K562 (cell line): Measurements from ENCODE around the gene LY6G6F. TPM values are rescaled to one million over a fixed set of nuclear protein-coding genes. Genes with fewer than 3 reads are reported as not detected.
A peak's percentile ranks its signal among the peaks of the same experiment; 100 is the strongest.

Experiments used
- BRD9 ChIP-seq: fragments of 450-650 bp; IDR thresholded peaks from 2 replicates; pipeline ENCODE4 v1.6.1; 2018; ENCODE audit warnings: low read depth; ENCODE audit not compliant: partially characterized antibody
- BRF1 ChIP-seq: IDR thresholded peaks from 3 replicates; pipeline ENCODE4 v1.6.1; 2011; ENCODE audit warnings: borderline replicate concordance, mild to moderate bottlenecking; ENCODE audit not compliant: insufficient read length; ENCODE audit errors: extremely low read depth
- CAMTA2 ChIP-seq: fragments of 250-450 bp; sonication (Bioruptor Pico); conservative IDR thresholded peaks from 2 replicates; pipeline ENCODE4 v1.5.1; 2022
- HDGF ChIP-seq: fragments of 450-650 bp; IDR thresholded peaks from 2 replicates; pipeline ENCODE4 v1.6.1; 2016
- KLF16 ChIP-seq: IDR thresholded peaks from 2 replicates; pipeline ENCODE4 v1.6.1; 2016; ENCODE audit warnings: antibody characterized with exemption
- MAFF ChIP-seq: IDR thresholded peaks from 2 replicates; pipeline ENCODE4 v1.6.1; 2012; ENCODE audit warnings: low read length, improper control_type of control experiment
- NFE2 ChIP-seq: IDR thresholded peaks from 2 replicates; pipeline ENCODE4 v1.6.1; 2014; ENCODE audit warnings: antibody characterized with exemption, low read depth
- RBM25 ChIP-seq: fragments of 200-400 bp; formaldehyde crosslinking; IDR thresholded peaks from 2 replicates; pipeline ENCODE4 v1.6.1; 2018; ENCODE audit warnings: low read length, low read depth, moderate library complexity; ENCODE audit not compliant: severe bottlenecking
- TCFL5 ChIP-seq: fragments of 250-450 bp; sonication (Bioruptor Pico); conservative IDR thresholded peaks from 2 replicates; pipeline ENCODE4 v1.6.1; 2021; ENCODE audit warnings: mild to moderate bottlenecking, moderate library complexity, matching md5 sums
- ZC3H8 ChIP-seq: fragments of 450-650 bp; IDR thresholded peaks from 2 replicates; pipeline ENCODE4 v1.6.1; 2017
- ZNF140 ChIP-seq: fragments of 250-450 bp; sonication (Bioruptor Pico); IDR thresholded peaks from 2 replicates; pipeline ENCODE4 v1.8.0; 2021; ENCODE audit warnings: moderate library complexity, mild to moderate bottlenecking, inconsistent platforms
- ZNF165 ChIP-seq: fragments of 250-450 bp; sonication (Bioruptor Pico); IDR thresholded peaks from 2 replicates; pipeline ENCODE4 v1.4.0; 2020; ENCODE audit warnings: borderline replicate concordance
- ZNF253 ChIP-seq: fragments of 250-450 bp; sonication (Bioruptor Pico); conservative IDR thresholded peaks from 2 replicates; pipeline ENCODE4 v1.6.1; 2021; ENCODE audit warnings: mild to moderate bottlenecking
- ZNF408 ChIP-seq: fragments of 250-450 bp; sonication (Bioruptor Pico); IDR thresholded peaks from 2 replicates; pipeline ENCODE4 v1.4.0; 2020; ENCODE audit warnings: low read depth, mild to moderate bottlenecking, moderate library complexity
- ZNF41 ChIP-seq: fragments of 250-450 bp; sonication (Bioruptor Pico); conservative IDR thresholded peaks from 2 replicates; pipeline ENCODE4 v1.4.0; 2020; ENCODE audit warnings: mild to moderate bottlenecking
- polyA plus RNA-seq, 8 experiments: library from polyadenylated mRNA; depleted of rRNA in 4 of 8; stranded (reverse) in 5 of 8; unstranded in 3 of 8; fragments of >200 nt; fragmentation: Nextera tagmentation in 2 of 8; fragmentation: Illumina TruSeq in 1 of 8; extraction: Ambion mirVana in 2 of 8; extraction: Trizol in 1 of 8; gene quantifications; 2 replicates each; pipeline versions ENCODE4 v1.2.1 to v1.2.3, GENCODE V29; 2011 to 2014; ENCODE audit warnings: inconsistent platforms in 1 of 8, missing spikeins in 1 of 8
- total RNA-seq, 7 experiments: library from RNA; depleted of rRNA in 6 of 7; stranded (reverse); fragments of >200 nt in 6 of 7; fragmentation: Illumina TruSeq in 2 of 7; extraction: Trizol in 2 of 7; gene quantifications; 2 replicates each; pipeline versions ENCODE4 v1.2.1 to v1.2.3, GENCODE V29; 2011 to 2021; ENCODE audit warnings: low replicate concordance in 1 of 7
- TF ChIP-seq, protein P1 (sequence below), 2 experiments: fragments of 450-650 bp in 1 of 2; sonication (generic) in 1 of 2; formaldehyde crosslinking in 1 of 2; IDR thresholded peaks in 1 of 2; conservative IDR thresholded peaks in 1 of 2; 2 replicates each; pipeline versions ENCODE4 v1.6.1 to v1.8.1; 2016 to 2023; ENCODE audit warnings: mild to moderate bottlenecking in 2 of 2, moderate library complexity in 2 of 2, inconsistent platforms in 1 of 2, missing genetic modification reagents in 1 of 2
- TF ChIP-seq, protein P2 (sequence below): fragments of 450-650 bp; IDR thresholded peaks from one replicate; pipeline ENCODE4 v1.6.1; 2018; ENCODE audit warnings: mild to moderate bottlenecking, moderate library complexity; ENCODE audit not compliant: partially characterized antibody
- TF ChIP-seq, protein P3 (sequence below): fragments of 250-450 bp; sonication (Bioruptor Pico); IDR thresholded peaks from 2 replicates; pipeline ENCODE4 v1.8.0; 2022; ENCODE audit warnings: moderate library complexity, mild to moderate bottlenecking, inconsistent platforms
- TF ChIP-seq, protein P4 (sequence below): fragments of 450-650 bp; IDR thresholded peaks from 2 replicates; pipeline ENCODE4 v1.7.1; 2018; ENCODE audit warnings: mild to moderate bottlenecking, low read depth; ENCODE audit not compliant: partially characterized antibody
- TF ChIP-seq, protein P5 (sequence below): sonication (generic); formaldehyde crosslinking; IDR thresholded peaks from 2 replicates; pipeline ENCODE4 v1.8.1; 2023; ENCODE audit warnings: mild to moderate bottlenecking, missing genetic modification reagents

Gene LY6G6F
- total and polyA plus RNA-seq, 9 of the 15 experiments (the other 6 are each of a cell fraction or from before 2014, with no cell fraction given), result 0.14 to 0.50 (median 0.28) TPM; not detected in 2

DNA sequence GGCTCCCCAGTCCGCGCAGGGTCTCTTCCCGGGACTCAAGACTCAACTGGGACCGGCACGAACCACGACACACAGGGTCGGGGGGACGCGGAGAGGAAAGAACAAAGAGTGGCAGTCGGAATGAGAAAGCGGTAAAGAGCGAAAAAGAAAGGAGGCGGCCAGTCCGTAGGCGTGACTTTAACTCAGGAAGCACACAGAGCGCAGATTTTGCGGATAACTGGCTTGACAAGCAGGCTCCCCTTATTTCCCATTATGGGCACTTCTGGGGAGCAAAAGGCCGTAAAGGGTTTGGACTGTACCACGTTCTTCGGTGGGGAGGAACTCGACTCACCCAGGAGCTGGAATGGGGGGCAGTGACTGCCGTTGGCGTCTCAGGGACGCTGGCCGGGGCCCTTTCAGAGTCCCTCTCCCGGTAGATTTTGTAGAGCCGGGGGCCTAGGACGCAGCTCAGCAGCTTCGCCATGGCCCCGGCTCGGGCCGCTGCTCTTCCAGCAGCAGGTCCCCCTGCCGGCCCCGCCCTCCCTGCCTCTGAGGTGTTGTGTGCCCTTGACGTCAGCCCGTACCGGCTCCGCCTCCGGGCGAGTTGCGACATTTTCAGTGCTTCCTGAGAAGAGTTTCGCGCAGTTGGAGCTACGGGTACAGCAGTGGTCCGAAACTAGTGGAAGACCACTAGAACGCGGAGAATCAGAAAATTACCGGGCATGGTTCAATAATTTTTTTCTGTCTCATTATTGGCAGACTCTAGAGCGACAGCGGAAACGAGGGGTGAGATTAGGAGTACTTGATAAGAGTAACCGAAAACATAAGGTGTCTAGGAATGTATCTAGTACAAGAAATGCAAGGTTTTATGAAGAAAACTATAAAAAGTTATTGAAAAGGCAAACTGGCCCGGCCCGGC is 3.6 kb upstream of the LY6G6F start, which contains the start of gene ABHD16A (continued):
- TF ChIP-seq, protein P1, sequence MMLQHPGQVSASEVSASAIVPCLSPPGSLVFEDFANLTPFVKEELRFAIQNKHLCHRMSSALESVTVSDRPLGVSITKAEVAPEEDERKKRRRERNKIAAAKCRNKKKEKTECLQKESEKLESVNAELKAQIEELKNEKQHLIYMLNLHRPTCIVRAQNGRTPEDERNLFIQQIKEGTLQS (IDR thresholded peaks at IDR 0.05), result peak; percentile 93
- TF ChIP-seq, protein P1 (CRISPR knock-in tag; conservative IDR thresholded peaks at IDR 0.05), result no peak
- TF ChIP-seq ZC3H8, result 0 out of 2 replicates have a peak, but pooled peaks have one; percentile 53
- TF ChIP-seq BRF1, result no peak
- peak; percentile 61; the same call in 1 of the 2 replicates for TF ChIP-seq ZNF165 (CRISPR knock-in tag)
- TF ChIP-seq, protein P2, sequence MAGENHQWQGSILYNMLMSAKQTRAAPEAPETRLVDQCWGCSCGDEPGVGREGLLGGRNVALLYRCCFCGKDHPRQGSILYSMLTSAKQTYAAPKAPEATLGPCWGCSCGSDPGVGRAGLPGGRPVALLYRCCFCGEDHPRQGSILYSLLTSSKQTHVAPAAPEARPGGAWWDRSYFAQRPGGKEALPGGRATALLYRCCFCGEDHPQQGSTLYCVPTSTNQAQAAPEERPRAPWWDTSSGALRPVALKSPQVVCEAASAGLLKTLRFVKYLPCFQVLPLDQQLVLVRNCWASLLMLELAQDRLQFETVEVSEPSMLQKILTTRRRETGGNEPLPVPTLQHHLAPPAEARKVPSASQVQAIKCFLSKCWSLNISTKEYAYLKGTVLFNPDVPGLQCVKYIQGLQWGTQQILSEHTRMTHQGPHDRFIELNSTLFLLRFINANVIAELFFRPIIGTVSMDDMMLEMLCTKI, result no peak
- TF ChIP-seq, protein P3, sequence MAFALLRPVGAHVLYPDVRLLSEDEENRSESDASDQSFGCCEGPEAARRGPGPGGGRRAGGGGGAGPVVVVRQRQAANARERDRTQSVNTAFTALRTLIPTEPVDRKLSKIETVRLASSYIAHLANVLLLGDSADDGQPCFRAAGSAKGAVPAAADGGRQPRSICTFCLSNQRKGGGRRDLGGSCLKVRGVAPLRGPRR (CRISPR knock-in tag), result no peak
- peak; percentile 61 for TF ChIP-seq MAFF
- TF ChIP-seq NFE2, result peak; percentile 18; the same call in 1 of the 2 replicates
- TF ChIP-seq HDGF, result no peak
- TF ChIP-seq TCFL5 (CRISPR knock-in tag), result no peak; the same call in 1 of the 2 replicates
- TF ChIP-seq, protein P4, sequence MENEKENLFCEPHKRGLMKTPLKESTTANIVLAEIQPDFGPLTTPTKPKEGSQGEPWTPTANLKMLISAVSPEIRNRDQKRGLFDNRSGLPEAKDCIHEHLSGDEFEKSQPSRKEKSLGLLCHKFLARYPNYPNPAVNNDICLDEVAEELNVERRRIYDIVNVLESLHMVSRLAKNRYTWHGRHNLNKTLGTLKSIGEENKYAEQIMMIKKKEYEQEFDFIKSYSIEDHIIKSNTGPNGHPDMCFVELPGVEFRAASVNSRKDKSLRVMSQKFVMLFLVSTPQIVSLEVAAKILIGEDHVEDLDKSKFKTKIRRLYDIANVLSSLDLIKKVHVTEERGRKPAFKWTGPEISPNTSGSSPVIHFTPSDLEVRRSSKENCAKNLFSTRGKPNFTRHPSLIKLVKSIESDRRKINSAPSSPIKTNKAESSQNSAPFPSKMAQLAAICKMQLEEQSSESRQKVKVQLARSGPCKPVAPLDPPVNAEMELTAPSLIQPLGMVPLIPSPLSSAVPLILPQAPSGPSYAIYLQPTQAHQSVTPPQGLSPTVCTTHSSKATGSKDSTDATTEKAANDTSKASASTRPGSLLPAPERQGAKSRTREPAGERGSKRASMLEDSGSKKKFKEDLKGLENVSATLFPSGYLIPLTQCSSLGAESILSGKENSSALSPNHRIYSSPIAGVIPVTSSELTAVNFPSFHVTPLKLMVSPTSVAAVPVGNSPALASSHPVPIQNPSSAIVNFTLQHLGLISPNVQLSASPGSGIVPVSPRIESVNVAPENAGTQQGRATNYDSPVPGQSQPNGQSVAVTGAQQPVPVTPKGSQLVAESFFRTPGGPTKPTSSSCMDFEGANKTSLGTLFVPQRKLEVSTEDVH, result peak; percentile 33
- TF ChIP-seq, protein P5, sequence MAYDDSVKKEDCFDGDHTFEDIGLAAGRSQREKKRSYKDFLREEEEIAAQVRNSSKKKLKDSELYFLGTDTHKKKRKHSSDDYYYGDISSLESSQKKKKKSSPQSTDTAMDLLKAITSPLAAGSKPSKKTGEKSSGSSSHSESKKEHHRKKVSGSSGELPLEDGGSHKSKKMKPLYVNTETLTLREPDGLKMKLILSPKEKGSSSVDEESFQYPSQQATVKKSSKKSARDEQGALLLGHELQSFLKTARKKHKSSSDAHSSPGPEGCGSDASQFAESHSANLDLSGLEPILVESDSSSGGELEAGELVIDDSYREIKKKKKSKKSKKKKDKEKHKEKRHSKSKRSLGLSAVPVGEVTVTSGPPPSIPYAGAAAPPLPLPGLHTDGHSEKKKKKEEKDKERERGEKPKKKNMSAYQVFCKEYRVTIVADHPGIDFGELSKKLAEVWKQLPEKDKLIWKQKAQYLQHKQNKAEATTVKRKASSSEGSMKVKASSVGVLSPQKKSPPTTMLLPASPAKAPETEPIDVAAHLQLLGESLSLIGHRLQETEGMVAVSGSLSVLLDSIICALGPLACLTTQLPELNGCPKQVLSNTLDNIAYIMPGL, result no peak; the same call in none of the 2 replicates
- TF ChIP-seq ZNF41 (CRISPR knock-in tag), result 0 out of 2 replicates have a peak, but pooled peaks have one; percentile 50
- no peak for TF ChIP-seq ZNF253
- no peak for TF ChIP-seq ZNF408 (CRISPR knock-in tag)
- TF ChIP-seq KLF16, result peak; percentile 90
- TF ChIP-seq ZNF140 (CRISPR knock-in tag), result no peak
- no peak for TF ChIP-seq CAMTA2
- TF ChIP-seq RBM25, result no peak
- TF ChIP-seq BRD9, result peak; percentile 90
